HG02981 (cell line): Measurements from ENCODE around the gene KRTAP10-12.
"Not testable (repeated sequence)": the region's sequence is repeated elsewhere in the genome, so short reads cannot be mapped to it uniquely, and the experiment has no call there.

Experiments
- ATAC-seq: cut with Tn5 transposase; IDR thresholded peaks from one replicate; pipeline ENCODE4 v1.9.1; 2021; ENCODE audit warnings: mild to moderate bottlenecking, moderate library complexity; ENCODE audit not compliant: unreplicated experiment

Gene KRTAP10-12

GRCh38 chr21:44697172-44697810, at the start of gene KRTAP10-12:
Gene KRTAP10-12, plus strand, starts transcription at chr21:44697172. Its CDS starts 30 bp downstream, at chr21:44697202.
- ATAC-seq = not testable (repeated sequence)

- ATAC-seq = no peak
Observed at GRCh38 chr21:44647222-44647552, 49.8 kb upstream of the KRTAP10-12 start.

- ATAC-seq = no peak
Observed at GRCh38 chr21:44648557-44649311, 48.2 kb upstream of the KRTAP10-12 start.

- no peak for ATAC-seq
Observed at GRCh38 chr21:44649521-44650100, 47.4 kb upstream of the KRTAP10-12 start.

GRCh38 chr21:44650265-44650972, 46.6 kb upstream of the KRTAP10-12 start:
- ATAC-seq = no peak

- ATAC-seq = no peak
Observed at GRCh38 chr21:44650973-44651675, 45.8 kb upstream of the KRTAP10-12 start.

- ATAC-seq = no peak
Observed at GRCh38 chr21:44653123-44653522, 43.8 kb upstream of the KRTAP10-12 start.

- ATAC-seq = no peak
Observed at GRCh38 chr21:44653656-44654575, 43.1 kb upstream of the KRTAP10-12 start.

- no peak for ATAC-seq
Observed at GRCh38 chr21:44654576-44655175, 42.3 kb upstream of the KRTAP10-12 start, which contains the start of gene KRTAP12-4. Gene KRTAP12-4, minus strand, starts transcription at chr21:44654659. Its CDS starts 45 bp downstream, at chr21:44654614.

- no peak for ATAC-seq
Observed at GRCh38 chr21:44656868-44657267, 40.1 kb upstream of the KRTAP10-12 start.

GRCh38 chr21:44657635-44658540, 39.1 kb upstream of the KRTAP10-12 start, which contains the start of gene KRTAP12-3:
Gene KRTAP12-3, plus strand, starts transcription at chr21:44657932. Its CDS starts 48 bp downstream, at chr21:44657980.
- no peak for ATAC-seq

- no peak for ATAC-seq
Observed at GRCh38 chr21:44658541-44658910, 38.4 kb upstream of the KRTAP10-12 start.

- ATAC-seq = no peak
Observed at GRCh38 chr21:44658913-44659595, 37.9 kb upstream of the KRTAP10-12 start.

- ATAC-seq = not testable (repeated sequence)
Observed at GRCh38 chr21:44661567-44661966, 35.4 kb upstream of the KRTAP10-12 start.

- no peak for ATAC-seq
Observed at GRCh38 chr21:44664691-44665090, 32.3 kb upstream of the KRTAP10-12 start.

GRCh38 chr21:44666401-44667320, 30.3 kb upstream of the KRTAP10-12 start, which contains the start of gene KRTAP12-2:
Gene KRTAP12-2, minus strand, starts transcription at chr21:44666927. Its CDS starts 41 bp downstream, at chr21:44666886.
- no peak for ATAC-seq
